ENCODE data around the gene SLC2A13. TPM values are rescaled to one million over a fixed set of nuclear protein-coding genes. Genes with fewer than 3 reads are reported as not detected.
A peak's percentile ranks its signal among the peaks of the same experiment; 100 is the strongest.
"Not testable (repeated sequence)": the region's sequence is repeated elsewhere in the genome, so short reads cannot be mapped to it uniquely, and the experiment has no call there.

Gene SLC2A13
- total RNA-seq, 1 donor from 2014 or later: 3.9 TPM

GRCh38 chr12:39752482-39753137 lies 353.3 kb downstream of the SLC2A13 start:
- Histone ChIP-seq H3K36me3 (ENCODE audit: control insufficient read depth, insufficient read depth, low read length) (no peaks in the 10 kb centered on the region), H3K4me3 (ENCODE audit: low read depth, low read length) (no peak overlapping the region), H3K27me3 (ENCODE audit: control insufficient read depth, insufficient read depth, low read length) (no peaks in the 10 kb centered on the region)
- FAIRE-seq: no peak
- TF ChIP-seq CTCF (IDR thresholded peaks at IDR 0.05; ENCODE audit: insufficient read depth, low read length, severe bottlenecking): no peak
- DNase-seq (ENCODE audit: low read depth): no peak

- not testable (repeated sequence) for H3K27me3 ChIP-seq (ENCODE audit: control insufficient read depth, insufficient read depth, low read length); DNase-seq (ENCODE audit: low read depth); H3K4me3 ChIP-seq (ENCODE audit: low read depth, low read length); FAIRE-seq; H3K36me3 ChIP-seq (ENCODE audit: control insufficient read depth, insufficient read depth, low read length)
Observed at GRCh38 chr12:39746151-39746550, 359.7 kb downstream of the SLC2A13 start.

GRCh38 chr12:39743655-39744054 lies 362.2 kb downstream of the SLC2A13 start:
- TF ChIP-seq CTCF (IDR thresholded peaks at IDR 0.05; ENCODE audit: insufficient read depth, low read length, severe bottlenecking): no peak
- DNase-seq (ENCODE audit: low read depth): no peak
- FAIRE-seq: no peak
- H3K4me3 ChIP-seq (ENCODE audit: low read depth, low read length): no peak overlapping the region
- no peaks in the 10 kb centered on the region for H3K27me3 ChIP-seq (ENCODE audit: control insufficient read depth, insufficient read depth, low read length)
- no peaks in the 10 kb centered on the region for H3K36me3 ChIP-seq (ENCODE audit: control insufficient read depth, insufficient read depth, low read length)

GRCh38 chr12:39736406-39736805 lies 369.5 kb downstream of the SLC2A13 start:
- FAIRE-seq (no peak), DNase-seq (ENCODE audit: low read depth) (no peak)
- TF ChIP-seq CTCF (IDR thresholded peaks at IDR 0.05; ENCODE audit: insufficient read depth, low read length, severe bottlenecking): no peak
- Histone ChIP-seq H3K36me3 (ENCODE audit: control insufficient read depth, insufficient read depth, low read length) (no peaks in the 10 kb centered on the region), H3K27me3 (ENCODE audit: control insufficient read depth, insufficient read depth, low read length) (no peaks in the 10 kb centered on the region), H3K4me3 (ENCODE audit: low read depth, low read length) (no peak overlapping the region)

GRCh38 chr12:39723831-39724230 lies 382.1 kb downstream of the SLC2A13 start:
- DNase-seq (ENCODE audit: low read depth) (peak; percentile 61), FAIRE-seq (no peak)
- TF ChIP-seq CTCF (IDR thresholded peaks at IDR 0.05; ENCODE audit: insufficient read depth, low read length, severe bottlenecking): no peak
- Histone ChIP-seq H3K36me3 (ENCODE audit: control insufficient read depth, insufficient read depth, low read length) (no peaks in the 10 kb centered on the region), H3K27me3 (ENCODE audit: control insufficient read depth, insufficient read depth, low read length) (no peaks in the 10 kb centered on the region), H3K4me3 (ENCODE audit: low read depth, low read length) (no peak overlapping the region)

GRCh38 chr12:39722504-39722903 lies 383.4 kb downstream of the SLC2A13 start:
- H3K27me3 ChIP-seq (ENCODE audit: control insufficient read depth, insufficient read depth, low read length): no peaks in the 10 kb centered on the region
- DNase-seq (ENCODE audit: low read depth): no peak
- H3K4me3 ChIP-seq (ENCODE audit: low read depth, low read length): no peak overlapping the region
- H3K36me3 ChIP-seq (ENCODE audit: control insufficient read depth, insufficient read depth, low read length): no peaks in the 10 kb centered on the region
- FAIRE-seq: no peak
- TF ChIP-seq CTCF (IDR thresholded peaks at IDR 0.05; ENCODE audit: insufficient read depth, low read length, severe bottlenecking): no peak
